GM12875 (cell line): ENCODE measurements around the gene NOP53.

Source experiments
- H3K4me3 ChIP-seq: one replicate; pipeline ENCODE4 v1.5.1; 2011; ENCODE audit warnings: low read depth, low read length, control low read depth
- CTCF ChIP-seq: IDR thresholded peaks from 2 replicates; pipeline ENCODE4 v1.5.1; 2011; ENCODE audit warnings: low read depth, mild to moderate bottlenecking, control low read depth, inconsistent platforms, low read length, moderate library complexity, borderline replicate concordance; ENCODE audit not compliant: insufficient read depth

The NOP53 gene

GRCh38 chr19:47776568-47776967, 31.2 kb downstream of the NOP53 start:
- TF ChIP-seq CTCF: no peak

DNA sequence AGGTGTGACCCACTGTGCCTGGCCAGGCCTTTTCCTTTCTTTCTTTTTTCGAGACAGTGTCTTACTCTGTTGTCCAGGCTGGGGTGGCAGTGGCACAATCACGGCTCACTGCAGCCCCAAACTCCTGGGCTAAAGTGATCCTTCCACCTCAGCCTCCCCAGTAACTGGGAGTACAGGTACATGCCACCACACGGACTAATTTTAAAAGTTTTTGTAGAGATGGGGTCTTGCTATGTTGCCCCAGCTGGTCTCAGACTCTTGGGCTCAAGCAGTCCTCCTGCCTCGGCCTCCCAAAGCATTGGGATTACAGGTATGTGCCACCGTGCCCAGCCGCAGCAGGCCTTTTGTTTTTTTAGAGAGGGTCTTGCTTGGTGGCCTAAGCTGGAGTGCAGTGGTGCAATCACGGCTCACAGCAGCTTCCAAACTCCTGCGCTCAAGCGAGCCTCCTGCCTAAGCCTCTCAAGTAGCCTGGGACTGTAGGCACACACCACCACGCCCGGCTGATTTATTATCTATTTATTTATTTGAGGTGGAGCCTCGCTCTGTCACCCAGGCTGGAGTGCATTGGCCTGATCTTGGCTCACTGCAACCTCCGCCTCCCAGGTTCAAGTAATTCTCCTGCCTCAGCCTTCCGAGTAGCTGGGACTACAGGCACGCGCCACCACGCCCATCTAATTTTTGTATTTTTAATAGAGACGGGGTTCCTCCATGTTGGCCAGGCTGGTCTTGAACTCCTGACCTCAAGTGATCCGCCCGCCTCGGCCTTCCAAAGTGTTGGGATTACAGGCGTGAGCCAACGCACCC, 32.1 kb downstream of the NOP53 start:
- H3K4me3 ChIP-seq: peak overlapping the region; percentile 84

More at GRCh38 chr19:47776568-47776967, 31.2 kb downstream of the NOP53 start:
- no peak overlapping the region for H3K4me3 ChIP-seq

GRCh38 chr19:47778049-47778953, 33.0 kb downstream of the NOP53 start, which contains the start of gene SELENOW:
Gene SELENOW (plus strand): TSS chr19:47778703. CDS start chr19:47778786, 83 bp downstream.
- TF ChIP-seq CTCF: no peak
- peak within 1 kb of the TSS; percentile 84 for H3K4me3 ChIP-seq

GRCh38 chr19:47778954-47779351, 33.6 kb downstream of the NOP53 start:
- peak overlapping the region; percentile 84 for H3K4me3 ChIP-seq
- TF ChIP-seq CTCF: no peak

DNA sequence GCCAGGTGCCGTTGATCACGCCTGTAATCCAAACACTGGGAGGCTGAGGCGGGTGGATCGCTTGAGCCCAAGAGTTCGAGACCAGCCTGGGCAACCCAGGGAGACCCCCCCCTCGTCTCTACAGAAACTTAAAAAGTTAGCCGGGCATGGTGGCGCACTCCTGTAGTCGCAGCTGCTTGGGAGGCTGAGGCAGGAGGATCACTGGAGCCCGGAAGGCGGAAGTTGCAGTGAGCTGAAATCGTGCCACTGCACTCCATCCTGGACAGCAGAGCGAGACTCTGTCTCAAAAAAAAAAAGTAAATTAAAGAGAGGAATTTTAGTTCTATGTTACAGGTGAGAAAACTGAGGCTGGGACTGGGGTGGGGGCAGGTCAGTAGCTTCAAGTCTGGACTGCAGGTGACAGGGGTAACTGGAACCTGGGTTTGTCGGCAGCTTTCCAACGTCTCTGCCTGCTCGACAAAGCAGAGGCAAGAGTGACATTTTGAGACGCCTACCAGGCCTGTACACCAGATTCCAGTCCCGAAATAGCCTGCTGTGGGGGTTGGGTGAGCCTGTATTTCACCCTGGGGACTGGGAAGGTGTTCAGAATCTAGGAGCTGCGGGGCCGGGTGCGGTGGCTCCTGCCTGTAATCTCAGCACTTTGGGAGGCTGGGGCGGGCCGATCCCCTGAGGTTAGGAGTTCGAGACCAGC, 34.3 kb downstream of the NOP53 start:
- H3K4me3 ChIP-seq: no peak overlapping the region
- TF ChIP-seq CTCF: no peak

- no peak for TF ChIP-seq CTCF
- H3K4me3 ChIP-seq: no peak overlapping the region
Measured at GRCh38 chr19:47780215-47780551, 34.8 kb downstream of the NOP53 start.

DNA sequence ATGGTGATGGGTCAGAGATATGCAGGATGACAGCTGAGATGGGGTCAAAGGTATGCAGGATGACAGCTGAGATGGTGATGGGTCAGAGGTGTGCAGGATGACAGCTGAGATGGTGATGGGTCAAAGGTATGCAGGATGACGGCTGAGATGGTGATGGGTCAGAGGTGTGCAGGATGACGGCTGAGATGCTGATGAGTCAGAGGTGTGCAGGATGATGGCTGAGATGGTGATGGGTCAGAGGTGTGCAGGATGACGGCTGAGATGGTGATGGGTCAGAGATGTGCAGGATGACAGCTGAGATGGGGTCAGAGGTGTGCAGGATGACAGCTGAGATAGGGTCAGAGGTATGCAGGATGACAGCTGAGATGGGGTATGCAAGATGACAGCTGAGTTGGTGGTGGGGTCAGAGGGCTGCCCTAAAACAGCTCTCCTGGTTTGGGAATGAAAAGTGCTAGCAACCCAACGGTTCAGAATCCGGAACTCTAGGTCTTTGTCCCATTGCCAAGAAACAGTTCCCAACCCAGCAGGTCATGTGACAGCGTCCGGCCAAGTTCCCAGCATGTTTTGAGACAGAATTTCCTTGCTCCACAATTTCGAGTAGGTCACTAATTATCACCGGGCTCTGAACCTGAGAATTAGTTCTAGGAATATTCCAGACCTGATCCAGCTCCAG, 36.4 kb downstream of the NOP53 start:
- no peak overlapping the region for H3K4me3 ChIP-seq
- no peak for TF ChIP-seq CTCF
